Activated CD4-positive, alpha-beta T cell treated with anti-CD3 and anti-CD28 coated beads, Interleukin-2, amount 50 U/mL, for 4 hours (primary cell): ENCODE results near the gene MAP4K1.
A peak's percentile ranks its signal among the peaks of the same experiment; 100 is the strongest.
"Not testable (repeated sequence)": the region's sequence is repeated elsewhere in the genome, so short reads cannot be mapped to it uniquely, and the experiment has no call there.

Source experiments
- DNase-seq, 2 experiments: peaks; one replicate each; pipeline ENCODE4 v3.0.0-alpha.2; 2020

The MAP4K1 gene

GRCh38 chr19:38650911-38651584, 33.3 kb upstream of the MAP4K1 start:
- no peak for DNase-seq

DNA sequence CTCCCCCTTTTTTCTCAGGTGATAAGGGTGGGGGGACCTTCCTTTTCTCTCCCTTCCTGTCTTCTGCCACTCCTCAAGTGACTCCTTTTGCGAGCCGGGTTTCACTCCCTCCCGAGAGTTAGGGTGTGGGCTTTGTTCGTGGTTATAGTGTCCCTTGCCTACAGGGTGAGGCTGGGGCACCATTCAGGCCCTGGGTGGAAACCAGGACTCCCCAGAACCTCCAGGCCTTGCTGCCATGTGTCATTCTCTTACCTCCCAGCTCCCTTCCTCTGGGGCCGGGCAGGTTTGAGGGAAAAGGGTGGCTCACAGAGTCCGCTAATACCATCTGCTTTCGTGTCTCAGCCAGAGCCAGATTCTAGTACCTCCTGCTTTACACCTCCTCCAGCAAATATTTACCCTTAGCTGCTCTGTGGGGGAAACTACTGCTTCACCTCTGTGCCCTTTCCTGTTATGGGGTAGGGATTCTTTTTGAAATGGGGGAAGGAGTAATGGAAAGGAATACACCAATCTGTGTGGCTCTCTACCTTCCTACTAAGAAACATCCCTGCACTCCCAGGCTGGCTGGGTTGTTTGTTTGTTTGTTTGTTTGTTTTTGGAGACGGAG, 32.5 kb upstream of the MAP4K1 start:
- no peak for DNase-seq

DNA sequence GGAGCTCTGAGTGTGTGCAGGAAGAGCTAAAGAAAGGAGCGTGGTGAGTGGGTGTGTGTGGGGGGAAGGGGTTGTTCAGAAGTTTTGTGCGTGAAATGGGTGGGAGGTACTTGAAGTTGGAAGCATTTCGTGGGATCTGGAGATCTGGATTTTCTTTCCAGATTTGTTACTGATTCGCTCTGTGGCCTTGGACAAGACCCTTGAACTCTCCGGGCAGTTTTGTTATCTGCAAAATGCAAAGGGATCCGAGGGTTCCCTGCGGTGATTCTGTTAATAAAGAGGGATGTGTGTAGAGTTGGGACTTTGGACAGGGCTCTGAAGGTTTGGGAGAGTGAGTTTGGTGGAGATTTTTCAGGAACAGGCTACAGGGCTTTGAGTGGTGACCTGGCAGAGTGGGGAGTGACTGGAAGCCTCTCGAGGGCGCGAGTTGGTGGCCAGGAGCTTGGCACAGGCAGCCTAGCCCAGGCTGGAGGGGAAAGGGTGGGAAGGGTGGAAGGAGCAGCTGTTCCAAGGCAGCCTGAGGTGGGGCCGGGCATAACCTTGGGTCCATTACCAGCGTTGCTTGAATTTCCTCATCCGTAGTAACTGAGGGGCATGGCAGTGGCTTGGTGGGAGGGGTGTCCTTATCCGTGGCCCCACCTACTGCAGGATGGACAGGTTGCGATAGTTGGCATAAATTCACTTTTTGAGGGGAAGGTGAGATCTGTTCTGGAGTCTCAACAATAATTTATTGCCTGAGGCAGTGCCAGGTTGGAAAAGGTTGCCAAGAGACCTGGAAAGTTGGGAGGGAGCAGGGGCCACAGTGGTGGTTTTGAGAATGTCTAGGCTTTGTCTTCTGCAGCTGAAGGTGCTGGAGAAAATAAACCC, 31.8 kb upstream of the MAP4K1 start:
- DNase-seq, result no peak

DNA sequence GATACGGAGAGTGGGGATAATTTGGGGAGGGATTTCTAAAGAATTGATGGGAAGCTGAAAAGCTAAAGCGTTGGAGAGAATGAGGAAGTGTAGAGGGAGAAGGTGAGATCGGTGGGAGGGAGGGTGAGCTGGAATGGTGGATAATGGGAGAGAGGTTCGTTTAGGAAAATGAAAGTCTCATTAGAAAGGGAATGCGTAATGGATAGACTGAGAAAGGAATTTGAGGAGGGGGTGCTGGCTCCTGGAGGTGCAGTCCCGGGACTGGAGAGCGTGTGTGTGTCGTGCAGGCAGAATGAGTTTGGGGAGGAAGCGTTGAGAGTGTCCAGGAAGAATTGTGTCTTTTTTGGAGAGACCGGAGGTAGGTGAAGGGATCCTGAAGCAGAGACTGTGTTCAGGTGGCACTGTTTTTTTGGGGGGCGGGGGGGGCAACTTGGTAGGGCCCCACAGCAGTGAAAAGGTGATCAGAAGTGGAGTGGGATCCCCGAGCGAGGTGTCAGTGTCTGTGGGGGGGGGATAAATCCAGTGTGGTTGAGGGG, 31.1 kb upstream of the MAP4K1 start:
- DNase-seq, result no peak

DNA sequence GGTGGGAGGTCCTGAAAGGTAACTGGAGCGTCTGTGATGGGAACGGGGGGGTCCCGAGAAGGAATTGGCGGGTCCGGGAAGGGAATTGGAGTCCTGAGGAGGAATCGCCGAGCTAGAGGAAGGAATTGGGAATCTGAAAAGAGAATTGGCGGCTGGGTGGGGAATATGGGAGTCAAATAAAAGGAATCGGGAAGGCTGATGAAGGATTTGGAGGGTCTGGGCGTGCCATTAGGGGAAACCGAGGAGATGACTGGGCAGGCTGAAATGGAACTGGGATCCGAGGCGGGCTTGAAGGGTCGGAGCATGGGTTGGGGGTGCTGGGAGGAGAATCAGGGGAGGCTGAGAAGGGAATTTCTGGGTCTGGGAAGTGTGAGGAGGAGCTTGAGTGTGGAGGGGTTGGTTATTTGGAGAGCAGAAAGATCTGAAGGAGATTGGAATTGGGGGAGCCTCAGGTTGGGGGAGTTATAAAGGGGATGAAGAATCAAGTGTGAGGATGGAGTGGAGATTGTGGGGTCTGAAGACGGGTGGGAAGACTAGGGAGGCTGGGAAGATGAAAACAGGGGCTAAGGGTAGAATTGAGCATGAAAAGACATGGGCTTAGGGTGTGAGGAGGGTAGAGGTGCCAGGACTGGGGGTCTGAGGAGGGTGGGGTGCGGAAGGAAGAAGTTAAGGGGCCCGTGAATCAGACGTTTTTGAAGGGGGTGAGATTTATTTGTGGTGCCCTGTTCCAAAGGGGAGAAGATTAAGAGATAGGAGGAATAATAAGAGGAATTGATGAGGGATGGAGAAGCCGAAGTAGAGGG, 30.4 kb upstream of the MAP4K1 start:
- DNase-seq, result no peak

- DNase-seq, result peak; percentile 99
These were observed 29.7 kb upstream of the MAP4K1 start, which contains the start of gene ACTN4 for GRCh38 chr19:38647368-38647965. ACTN4 (plus strand) TSS chr19:38647649; CDS start chr19:38647746, 97 bp downstream.

DNA sequence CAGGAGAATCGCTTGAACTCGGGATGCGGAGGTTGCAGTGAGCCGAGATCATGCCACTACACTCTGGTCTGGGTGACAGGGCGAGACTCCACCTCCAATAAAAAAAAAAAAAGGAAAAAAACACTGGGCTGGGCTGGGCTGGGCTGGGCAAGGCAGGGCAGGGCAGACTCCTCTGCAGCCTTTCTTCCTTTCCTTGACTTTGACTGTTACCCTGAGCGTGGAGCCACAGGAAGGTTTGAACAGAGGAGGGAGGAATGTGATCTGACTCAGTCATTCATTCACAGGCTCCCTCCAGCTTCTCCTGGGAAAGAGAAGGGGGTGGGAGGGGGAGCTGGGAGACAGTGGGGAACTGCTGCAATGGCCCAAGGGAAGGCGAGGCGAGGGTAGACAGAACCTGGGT, 27.0 kb upstream of the MAP4K1 start:
- DNase-seq, result no peak

GRCh38 chr19:38642176-38642575, 24.4 kb upstream of the MAP4K1 start:
- no peak for DNase-seq

GRCh38 chr19:38640368-38640767, 22.6 kb upstream of the MAP4K1 start:
- no peak for DNase-seq

DNA sequence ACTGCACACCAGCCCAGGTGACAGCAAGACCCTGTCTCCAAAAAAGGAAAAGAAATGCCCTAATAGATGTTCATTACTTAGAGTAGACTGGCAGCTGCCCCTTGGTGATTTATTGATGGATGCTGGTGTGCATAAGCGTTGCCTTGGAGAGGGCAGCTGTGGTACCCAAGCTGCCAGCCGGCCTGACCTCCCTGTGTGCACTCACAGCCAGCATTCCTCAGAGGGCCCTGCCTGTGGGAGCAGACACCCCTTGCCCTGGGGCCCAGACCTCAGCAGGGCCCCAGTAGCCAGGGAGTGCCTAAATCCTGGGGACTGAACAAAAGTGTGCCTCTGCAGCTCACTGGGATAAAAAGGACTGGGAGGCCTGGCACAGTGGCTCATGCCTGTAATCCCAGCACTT, 21.9 kb upstream of the MAP4K1 start:
- no peak for DNase-seq

- DNase-seq, result no peak
These were observed 20.7 kb upstream of the MAP4K1 start for GRCh38 chr19:38638461-38638860.

DNA sequence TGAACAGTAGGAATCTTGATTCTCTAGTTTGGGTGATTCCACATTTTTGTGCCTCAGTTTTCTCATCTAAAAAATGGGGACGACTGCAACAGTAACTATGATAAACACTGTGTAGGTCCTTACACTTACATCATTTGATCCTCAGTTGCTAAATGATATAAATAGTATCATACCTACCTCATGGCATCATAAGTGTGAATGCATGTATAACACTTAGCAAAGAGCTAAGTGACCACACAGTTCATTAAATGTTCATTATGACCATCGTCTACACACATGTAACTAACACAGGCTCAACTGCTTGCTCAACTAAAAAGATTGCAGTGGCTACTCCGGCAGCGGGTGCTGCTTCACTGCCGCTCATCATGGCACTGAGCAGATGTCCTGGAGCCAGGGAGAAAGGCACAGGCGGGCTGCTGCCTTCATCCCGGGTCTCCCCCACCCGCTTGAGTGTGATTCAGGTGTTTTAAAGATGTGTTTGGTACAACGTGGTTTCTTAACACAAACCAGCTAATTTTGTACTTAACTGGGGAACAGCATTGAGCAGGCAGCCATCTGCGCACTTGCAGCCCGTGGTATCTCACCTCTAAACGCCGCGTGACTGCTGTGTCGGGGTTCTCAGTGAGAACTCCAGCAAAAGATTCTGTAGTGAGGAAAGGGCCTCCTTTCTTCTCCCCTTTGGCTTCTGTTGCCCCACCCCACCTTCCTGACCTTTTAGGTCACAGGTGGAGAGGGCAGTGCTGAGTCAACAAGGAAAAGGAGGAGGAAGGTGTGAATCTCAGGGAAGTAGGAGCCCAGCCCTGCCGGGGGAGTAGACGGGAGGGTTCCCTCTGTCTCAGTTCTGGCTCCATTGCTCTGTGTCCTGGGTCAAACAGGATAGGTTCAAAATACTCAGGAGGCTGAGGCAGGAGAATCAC, 18.0 kb upstream of the MAP4K1 start:
- DNase-seq, result no peak

- DNase-seq, result peak; percentile 60 to 68
These were observed 17.2 kb upstream of the MAP4K1 start for GRCh38 chr19:38634757-38635482.

GRCh38 chr19:38632476-38633213, 14.9 kb upstream of the MAP4K1 start:
- DNase-seq, result no peak

GRCh38 chr19:38631811-38632475, 14.2 kb upstream of the MAP4K1 start:
- not testable (repeated sequence) for DNase-seq

DNA sequence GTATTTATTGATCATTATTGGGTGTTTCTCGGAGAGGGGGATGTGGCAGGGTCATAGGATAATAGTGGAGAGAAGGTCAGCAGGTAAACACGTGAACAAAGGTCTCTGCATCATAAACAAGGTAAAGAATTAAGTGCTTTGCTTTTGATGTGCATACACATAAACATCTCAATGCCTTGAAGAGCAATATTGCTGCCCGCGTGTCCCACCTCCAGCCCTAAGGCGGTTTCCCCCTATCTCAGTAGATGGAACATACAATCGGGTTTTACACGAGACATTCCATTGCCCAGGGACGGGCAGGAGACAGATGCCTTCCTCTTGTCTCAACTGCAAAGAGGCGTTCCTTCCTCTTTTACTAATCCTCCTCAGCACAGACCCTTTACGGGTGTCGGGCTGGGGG, 13.5 kb upstream of the MAP4K1 start:
- not testable (repeated sequence) for DNase-seq

DNA sequence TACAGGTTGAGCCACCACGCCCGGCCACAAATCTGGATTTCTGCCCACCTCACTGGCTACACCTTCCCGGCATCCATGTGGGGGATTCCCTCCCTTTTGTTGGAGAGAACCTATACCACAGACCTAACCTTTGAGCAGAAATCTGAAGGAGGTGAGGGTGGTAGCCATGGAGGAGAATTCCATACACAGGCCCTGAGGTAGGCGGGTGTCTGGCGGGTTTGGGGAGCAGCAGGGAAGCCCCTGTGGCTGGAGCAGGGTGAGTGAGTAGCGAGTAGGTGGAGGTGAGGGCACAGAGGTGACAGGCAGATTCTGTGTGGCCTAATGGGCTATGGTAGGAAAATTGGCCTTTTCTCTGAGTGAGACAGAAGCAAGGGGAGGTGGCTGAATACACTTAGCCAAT, 11.8 kb upstream of the MAP4K1 start:
- no peak for DNase-seq

DNA sequence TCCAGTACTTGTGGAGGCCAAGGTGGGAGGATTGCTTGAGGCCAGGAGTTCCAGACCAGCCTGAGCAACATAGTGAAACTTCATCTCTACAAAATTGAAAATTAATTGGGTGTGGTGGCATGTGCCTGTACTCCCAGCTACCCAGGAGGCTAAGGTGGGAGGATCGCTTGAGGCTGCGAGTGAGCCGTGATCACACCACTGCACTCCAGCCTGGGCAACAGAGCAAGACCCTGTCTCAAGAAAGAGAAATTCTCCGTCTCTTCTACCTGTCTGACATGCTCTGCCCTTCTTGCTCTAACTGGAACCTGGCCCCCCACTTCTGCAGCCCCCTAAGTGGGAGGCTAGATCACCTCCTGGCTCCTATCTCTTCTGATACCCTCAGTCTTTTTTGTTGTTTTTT, 8.6 kb upstream of the MAP4K1 start:
- DNase-seq, result no peak

DNA sequence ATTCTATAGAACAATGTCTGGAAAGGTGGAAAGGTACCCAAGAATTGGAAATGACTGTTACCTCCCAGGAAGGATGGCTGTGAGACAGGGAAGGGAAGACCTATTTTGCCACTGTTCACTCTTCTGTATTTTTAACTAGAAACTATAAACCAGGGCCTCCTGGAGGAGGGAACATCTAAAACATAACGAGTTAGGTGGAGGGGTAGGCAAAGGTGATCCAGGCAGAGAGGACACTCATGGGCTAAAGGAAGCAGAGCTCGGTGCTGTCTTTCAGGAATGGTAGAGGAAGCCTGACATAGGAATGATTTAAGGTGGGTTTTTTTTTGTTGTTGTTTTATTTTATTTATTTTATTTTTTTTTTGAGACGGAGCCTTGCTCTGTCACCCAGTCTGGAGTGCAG, 7.1 kb upstream of the MAP4K1 start:
- no peak for DNase-seq
